H7 (cell line): ENCODE measurements around the gene GRID2. TPM values are rescaled to one million over a fixed set of nuclear protein-coding genes. Genes with fewer than 3 reads are reported as not detected.

ENCODE experiments used
- DNase-seq: peaks from one replicate; pipeline ENCODE4 v3.0.0; 2012
- H3K27me3 ChIP-seq: 2 replicates; pipeline ENCODE4 v1.6.0; 2011; ENCODE audit warnings: mild to moderate bottlenecking, low read length; ENCODE audit not compliant: control insufficient read depth, insufficient read depth
- H3K36me3 ChIP-seq: replicated peaks from 2 replicates; pipeline ENCODE4 v1.5.1; 2011; ENCODE audit warnings: low read length; ENCODE audit not compliant: control insufficient read depth, insufficient read depth
- H3K4me3 ChIP-seq: 2 replicates; pipeline ENCODE4 v1.5.1; 2011; ENCODE audit warnings: low read depth, mild to moderate bottlenecking, control low read depth, low read length, moderate library complexity; ENCODE audit not compliant: insufficient read depth
- total RNA-seq: library from RNA; depleted of rRNA; stranded (reverse); fragments of >200 nt; shearing (Covaris generic); gene quantifications from 2 replicates; pipeline ENCODE4 v1.2.3, GENCODE V29; 2014

GRID2 gene
- total RNA-seq, 1 experiment from 2014 or later, result 19.1 TPM

DNA sequence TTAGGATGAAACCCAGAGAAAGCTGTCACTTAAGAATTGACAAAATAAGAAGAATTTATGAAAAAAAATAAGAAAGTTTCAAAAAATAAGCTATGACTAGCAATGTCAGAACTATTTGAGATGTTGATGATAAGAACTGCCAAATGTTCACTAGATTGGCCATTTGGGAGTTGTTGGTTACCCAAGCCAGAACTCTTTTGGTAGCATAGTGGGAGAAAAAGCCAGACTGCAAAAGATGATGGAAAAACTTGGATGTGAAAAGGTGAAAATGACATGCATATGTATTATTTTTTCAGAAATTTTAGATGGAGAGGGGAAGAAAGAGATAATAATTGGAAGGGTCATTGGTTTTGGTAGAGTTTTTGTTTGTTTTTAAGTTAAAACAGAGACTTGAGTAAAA, 1127.6 kb downstream of the GRID2 start:
- Histone ChIP-seq H3K4me3 (no peak overlapping the region), H3K27me3 (no peaks in the 10 kb centered on the region), H3K36me3 (no peaks in the 10 kb centered on the region)
- DNase-seq, result no peak

DNA sequence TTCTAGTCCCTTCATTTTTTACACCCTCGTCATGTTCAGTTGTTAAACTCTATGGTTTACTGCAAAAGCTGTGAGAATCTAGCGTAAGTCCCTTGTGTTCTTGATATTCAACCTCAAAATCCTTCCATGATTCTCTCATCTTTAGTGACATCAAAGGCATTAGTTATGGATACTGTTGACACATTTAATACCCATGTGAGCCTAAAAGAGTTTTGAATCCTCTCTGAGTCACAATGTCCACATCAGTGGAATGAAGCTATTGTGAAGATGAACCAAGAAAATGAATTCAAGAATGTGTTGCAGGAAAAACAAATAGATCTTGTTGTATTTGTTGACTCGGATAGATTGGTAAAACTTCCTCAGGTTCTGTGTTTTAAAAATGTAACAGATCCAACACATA, 1130.1 kb downstream of the GRID2 start:
- DNase-seq, result no peak
- Histone ChIP-seq H3K36me3 (no peaks in the 10 kb centered on the region), H3K27me3 (no peaks in the 10 kb centered on the region), H3K4me3 (no peak overlapping the region)

DNA sequence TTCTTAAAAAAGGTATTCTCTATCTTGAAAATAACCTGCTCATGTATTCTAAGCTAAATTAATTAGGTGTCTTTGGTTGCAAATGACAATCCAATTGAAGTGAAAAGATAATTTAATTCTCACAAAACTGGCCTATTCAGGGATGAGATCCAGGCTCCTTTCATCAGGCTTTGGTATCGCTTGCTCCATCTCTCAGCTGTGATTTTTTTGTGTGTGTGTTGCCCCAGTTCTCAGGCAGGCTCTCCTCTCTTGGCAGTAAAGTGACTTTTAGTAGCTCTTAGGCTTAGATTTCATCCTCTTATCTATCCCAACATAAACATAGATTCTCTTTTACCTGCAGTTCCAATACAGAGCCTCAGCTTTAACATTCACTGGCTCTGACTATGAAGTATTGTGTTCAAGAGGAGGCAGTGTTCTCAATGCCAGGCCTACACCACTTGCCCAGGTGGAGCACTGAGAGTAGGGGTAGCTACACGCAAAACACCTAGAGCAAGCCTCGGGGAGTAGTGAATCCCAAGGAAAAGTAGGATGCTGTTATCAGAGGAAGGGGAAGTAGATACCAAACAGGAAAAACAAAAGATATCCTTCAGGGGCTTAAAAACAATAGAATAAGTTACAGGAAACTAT, 1132.3 kb downstream of the GRID2 start:
- Histone ChIP-seq H3K36me3 (no peaks in the 10 kb centered on the region), H3K4me3 (no peak overlapping the region), H3K27me3 (no peaks in the 10 kb centered on the region)
- DNase-seq, result peak; percentile 3

DNA sequence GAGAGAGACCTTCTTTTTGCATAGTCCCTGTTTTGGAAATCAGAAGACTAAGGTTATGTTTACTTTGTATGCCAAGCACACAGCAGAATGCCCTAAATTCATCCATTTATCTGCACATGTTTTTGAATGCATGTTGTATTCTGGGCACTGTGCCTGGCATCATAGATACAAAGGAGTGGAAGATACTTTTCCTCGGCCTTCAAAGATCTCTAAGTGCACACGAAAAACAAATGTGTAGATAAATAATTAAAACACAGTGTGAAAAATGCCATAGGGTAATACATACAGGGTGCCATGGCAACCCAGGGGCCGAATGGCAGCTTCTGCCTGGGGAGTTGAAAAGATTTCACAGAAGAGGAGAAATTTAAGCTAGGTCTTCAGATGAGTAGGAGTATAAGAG, 1134.2 kb downstream of the GRID2 start:
- Histone ChIP-seq H3K36me3 (no peaks in the 10 kb centered on the region), H3K4me3 (no peak overlapping the region), H3K27me3 (no peaks in the 10 kb centered on the region)
- no peak for DNase-seq

DNA sequence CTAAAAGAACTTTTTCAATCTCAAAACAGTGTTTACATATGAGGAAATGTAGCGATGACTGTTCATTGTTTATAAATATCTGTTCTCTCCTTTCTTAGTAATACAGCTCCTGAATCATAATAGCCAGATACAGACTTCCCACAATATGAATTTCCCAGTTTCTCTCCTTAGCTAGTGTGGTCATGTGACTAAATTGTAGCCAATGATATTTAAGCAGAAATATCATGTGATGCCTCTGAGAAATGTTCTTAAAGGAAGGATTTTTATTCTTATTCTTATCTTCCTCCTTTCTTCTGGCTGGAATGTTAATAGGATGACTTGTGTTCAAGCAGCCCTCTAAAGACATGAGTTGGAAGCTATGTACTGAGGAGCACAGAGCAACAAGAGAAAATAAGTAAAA, 1141.1 kb downstream of the GRID2 start:
- Histone ChIP-seq H3K4me3 (no peak overlapping the region), H3K36me3 (no peaks in the 10 kb centered on the region), H3K27me3 (no peaks in the 10 kb centered on the region)
- DNase-seq, result no peak

DNA sequence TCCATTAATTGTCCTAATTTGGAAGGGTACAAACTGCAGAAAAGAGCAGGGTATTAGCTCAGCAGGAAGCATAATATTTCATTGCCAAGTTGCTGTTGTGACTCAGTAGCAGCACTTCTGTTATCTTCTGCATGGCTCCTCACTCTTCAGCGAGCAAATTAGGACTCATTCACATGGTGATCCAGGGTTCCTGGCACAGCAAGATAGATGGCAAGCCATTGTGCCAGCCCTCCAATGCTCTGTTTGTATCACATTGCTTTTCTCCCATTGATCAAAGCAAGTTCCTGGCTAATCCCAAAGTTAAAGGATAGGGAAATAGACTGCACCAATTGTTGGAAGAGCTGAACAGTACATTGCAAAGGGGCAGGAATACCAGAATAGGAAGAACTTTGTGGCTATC, 1142.3 kb downstream of the GRID2 start:
- Histone ChIP-seq H3K4me3 (no peak overlapping the region), H3K36me3 (no peaks in the 10 kb centered on the region), H3K27me3 (no peaks in the 10 kb centered on the region)
- no peak for DNase-seq

DNA sequence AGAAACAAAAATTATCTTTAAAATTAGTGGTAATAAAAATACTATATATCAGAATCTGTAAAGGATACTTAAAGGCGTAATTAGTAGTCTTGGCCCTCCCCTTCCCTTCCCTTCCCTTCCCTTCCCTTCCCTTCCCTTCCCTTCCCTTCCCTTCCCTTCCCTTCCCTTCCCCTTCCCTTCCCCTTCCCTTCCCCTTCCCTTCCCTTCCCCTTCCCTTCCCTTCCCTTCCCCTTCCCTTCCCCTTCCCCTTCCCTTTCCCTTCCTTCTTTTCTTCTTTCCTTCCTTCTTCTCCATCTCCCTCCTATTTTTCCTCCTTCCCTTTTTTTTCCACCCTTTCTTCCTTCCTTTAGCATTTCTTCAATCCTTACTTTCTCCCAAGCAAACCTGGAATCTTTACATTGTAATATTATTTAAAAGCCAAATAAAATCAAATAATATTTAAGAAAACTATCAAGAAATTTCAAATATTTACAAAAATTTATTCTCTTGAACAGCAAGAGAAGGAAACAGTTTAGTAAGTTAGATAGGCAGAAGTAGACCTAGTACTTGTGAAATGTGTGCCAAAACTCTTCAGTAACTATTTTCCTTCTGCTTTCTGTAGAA, 1145.0 kb downstream of the GRID2 start:
- no peak for DNase-seq
- Histone ChIP-seq H3K4me3 (no peak overlapping the region), H3K36me3 (no peaks in the 10 kb centered on the region), H3K27me3 (no peaks in the 10 kb centered on the region)

DNA sequence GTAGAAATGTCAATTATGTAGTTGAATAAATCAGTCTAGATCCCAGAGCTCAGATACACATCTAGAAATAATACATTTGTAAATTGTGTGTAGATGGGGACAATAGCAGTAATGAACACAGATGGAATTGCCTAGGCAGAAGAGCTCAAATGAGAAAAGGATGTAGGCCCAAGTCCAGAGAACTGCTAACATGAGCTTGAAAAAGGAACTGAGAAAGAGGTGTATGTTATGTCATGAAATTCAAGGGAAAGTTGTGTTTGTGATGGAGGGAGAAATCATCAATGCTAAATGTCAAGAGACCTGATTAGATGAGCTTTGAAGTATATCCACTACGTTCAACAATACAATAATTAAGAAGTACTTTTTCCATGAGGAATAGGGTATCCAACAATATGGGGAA, 1148.2 kb downstream of the GRID2 start:
- no peak for DNase-seq
- no peaks in the 10 kb centered on the region for H3K36me3 ChIP-seq
- H3K27me3 ChIP-seq, result no peaks in the 10 kb centered on the region
- H3K4me3 ChIP-seq, result no peak overlapping the region

DNA sequence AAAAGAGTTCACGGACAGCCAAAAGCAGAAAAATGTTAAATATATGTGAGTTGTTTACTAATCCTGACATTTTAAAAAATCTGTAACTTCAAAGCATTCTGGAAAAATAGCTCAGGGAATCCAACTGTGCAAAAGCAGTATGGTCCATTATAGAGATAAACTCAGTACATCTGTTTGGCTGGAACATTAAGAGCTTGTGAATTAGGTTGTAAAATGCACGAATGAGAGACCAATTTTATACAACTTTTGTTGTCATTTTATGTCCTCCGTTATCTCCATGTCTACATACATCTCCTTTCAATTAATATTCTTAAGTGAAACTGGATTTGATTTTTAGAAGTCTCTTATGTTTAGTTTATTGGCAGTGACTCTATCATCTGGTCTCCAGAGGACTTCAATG, 1157.8 kb downstream of the GRID2 start:
- Histone ChIP-seq H3K27me3 (no peaks in the 10 kb centered on the region), H3K36me3 (no peaks in the 10 kb centered on the region), H3K4me3 (no peak overlapping the region)
- no peak for DNase-seq

DNA sequence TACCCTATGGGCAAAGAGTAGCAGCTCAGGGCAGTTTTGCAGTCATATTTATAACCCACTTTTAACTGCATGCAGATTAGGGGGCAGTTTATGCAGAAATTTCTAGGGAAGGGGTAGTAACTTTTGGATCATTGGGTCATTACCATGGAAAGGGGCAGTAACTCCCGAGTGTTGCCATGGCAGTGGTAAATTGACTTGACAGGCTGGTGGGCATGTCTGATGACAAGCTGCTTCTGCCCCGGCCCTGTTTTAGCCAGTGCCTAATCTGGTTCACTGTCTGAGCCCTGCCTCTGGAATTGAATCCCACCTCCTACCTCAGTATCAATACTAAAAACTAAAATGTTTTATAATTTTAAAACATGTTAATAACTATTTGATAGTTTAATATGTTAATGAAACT, 1162.7 kb downstream of the GRID2 start:
- Histone ChIP-seq H3K27me3 (no peaks in the 10 kb centered on the region), H3K4me3 (no peak overlapping the region), H3K36me3 (no peaks in the 10 kb centered on the region)
- no peak for DNase-seq

DNA sequence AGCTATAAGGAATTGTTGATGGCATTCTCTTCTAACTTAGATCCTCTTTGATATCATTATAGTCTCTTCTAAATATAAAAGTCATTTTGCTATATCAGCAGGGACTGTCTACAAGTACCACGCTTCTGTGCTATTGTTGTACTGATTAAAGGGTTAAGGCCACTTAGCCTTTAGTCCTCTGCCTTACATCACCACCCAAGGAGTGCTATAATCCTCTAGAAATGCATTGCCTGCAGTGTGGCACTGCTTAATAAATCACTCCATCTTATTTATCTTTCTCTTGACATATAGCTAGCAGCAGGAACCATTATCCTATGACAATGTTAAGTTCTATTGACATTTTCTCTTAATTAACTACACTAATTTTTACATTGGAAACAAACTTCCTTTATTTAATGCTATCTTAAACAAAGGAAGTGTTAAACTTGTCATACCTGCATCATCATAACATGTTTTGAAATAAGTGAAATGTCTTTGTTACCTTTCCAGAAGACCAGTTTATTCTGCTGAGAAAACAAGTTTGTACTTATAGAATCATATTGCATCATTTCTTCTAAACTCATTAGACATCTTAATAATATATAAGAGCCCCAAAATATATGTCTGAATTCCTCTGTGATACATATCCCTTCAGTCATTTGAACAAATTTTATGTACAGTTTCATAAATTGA, 1163.9 kb downstream of the GRID2 start:
- Histone ChIP-seq H3K4me3 (no peak overlapping the region), H3K36me3 (no peaks in the 10 kb centered on the region), H3K27me3 (no peaks in the 10 kb centered on the region)
- no peak for DNase-seq

DNA sequence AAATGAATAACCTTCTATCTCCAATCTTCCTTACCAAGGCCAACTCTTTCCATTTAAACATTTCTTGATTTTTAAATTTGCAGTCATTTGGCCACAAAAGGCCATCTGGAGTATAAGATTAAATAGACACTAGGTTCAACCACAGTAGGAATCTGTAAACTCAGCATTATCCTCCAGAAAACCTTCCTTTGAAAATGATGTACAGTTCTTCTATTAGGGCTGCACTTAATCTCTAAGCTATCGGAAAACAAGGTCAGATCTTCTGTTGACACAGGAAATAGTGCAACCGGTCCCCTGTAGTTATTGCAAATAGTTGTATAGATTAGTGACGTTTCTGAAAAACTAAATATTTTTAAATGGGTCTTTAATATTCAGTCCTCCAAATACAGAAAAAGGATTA, 1165.8 kb downstream of the GRID2 start:
- DNase-seq, result no peak
- Histone ChIP-seq H3K4me3 (no peak overlapping the region), H3K27me3 (no peaks in the 10 kb centered on the region), H3K36me3 (no peaks in the 10 kb centered on the region)

DNA sequence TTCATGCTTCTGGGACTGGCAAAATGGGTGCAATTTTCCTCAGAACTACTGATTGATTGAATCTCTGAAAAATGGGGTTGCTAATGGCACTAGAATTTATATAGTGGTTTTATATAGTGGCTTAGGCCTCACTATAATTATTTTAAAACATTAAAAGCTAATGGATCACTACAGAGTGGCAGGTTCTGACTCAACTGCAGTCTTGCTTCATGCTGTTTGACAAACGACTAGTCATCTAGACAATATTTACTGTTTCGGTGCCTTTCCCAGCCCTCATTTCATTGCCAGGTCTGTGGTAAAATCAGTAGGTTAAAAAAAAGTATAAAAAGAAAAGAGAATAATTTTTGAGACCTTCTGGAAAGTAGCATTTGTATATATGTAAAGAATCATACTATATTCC, 1172.0 kb downstream of the GRID2 start:
- Histone ChIP-seq H3K36me3 (no peaks in the 10 kb centered on the region), H3K4me3 (no peak overlapping the region), H3K27me3 (no peaks in the 10 kb centered on the region)
- DNase-seq, result no peak

DNA sequence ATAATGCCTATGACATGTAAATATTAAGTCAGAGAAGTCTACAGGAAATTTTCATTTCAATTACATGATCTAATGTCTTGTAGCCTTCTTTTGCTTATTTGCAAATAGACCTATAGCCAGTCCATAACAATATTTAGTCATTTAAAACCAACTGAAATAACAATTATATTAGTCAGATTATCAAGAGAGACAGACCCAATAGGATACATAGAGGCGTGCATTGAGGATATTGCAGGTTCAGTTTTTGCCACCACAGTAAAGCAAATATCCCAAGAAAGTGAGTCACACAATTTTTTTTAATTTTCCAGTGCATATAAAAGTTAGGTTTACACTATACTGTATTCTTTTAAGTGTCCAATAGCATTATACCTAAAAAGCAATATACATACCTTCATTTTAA, 1175.0 kb downstream of the GRID2 start:
- Histone ChIP-seq H3K27me3 (no peaks in the 10 kb centered on the region), H3K36me3 (no peaks in the 10 kb centered on the region), H3K4me3 (no peak overlapping the region)
- DNase-seq, result no peak

DNA sequence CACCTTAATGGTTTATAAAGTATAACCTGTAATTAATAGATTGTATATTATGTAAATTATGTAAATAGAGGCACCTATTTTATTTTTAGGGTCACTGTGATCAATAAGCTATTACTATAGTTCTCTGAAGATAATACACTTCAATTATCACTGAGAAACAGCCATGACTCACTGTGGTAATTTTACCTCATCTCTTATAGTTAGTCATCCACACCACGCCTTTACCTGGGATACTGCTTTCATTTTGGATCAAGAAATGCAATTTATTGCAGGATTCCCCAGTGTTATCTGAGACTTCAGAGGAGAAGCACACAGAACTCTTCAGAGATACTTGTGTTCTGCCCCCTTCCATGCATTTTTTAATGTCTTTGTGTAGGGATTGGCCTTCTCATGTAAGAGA, 1176.7 kb downstream of the GRID2 start:
- no peak for DNase-seq
- no peak overlapping the region for H3K4me3 ChIP-seq
- no peaks in the 10 kb centered on the region for H3K36me3 ChIP-seq
- no peaks in the 10 kb centered on the region for H3K27me3 ChIP-seq
